HEK293T (cell line): ENCODE measurements around the gene LILRA5.

Experiments used
- BHLHE40 ChIP-seq: fragments of 450-650 bp; IDR thresholded peaks from 2 replicates; pipeline ENCODE4 v1.6.1; 2016; ENCODE audit warnings: mild to moderate bottlenecking, moderate library complexity, borderline replicate concordance
- ELF4 ChIP-seq: fragments of 450-650 bp; IDR thresholded peaks from 2 replicates; pipeline ENCODE4 v1.6.1; 2017; ENCODE audit warnings: antibody characterized with exemption
- FOXK2 ChIP-seq: fragments of 450-650 bp; IDR thresholded peaks from 2 replicates; pipeline ENCODE4 v1.6.1; 2016; ENCODE audit warnings: mild to moderate bottlenecking
- L3MBTL2 ChIP-seq: fragments of 450-650 bp; conservative IDR thresholded peaks from 2 replicates; pipeline ENCODE4 v1.6.1; 2016; ENCODE audit warnings: mild to moderate bottlenecking
- SP1 ChIP-seq: fragments of 450-650 bp; IDR thresholded peaks from 2 replicates; pipeline ENCODE4 v1.6.1; 2017
- SUZ12 ChIP-seq: fragments of 450-650 bp; IDR thresholded peaks from 2 replicates; pipeline ENCODE4 v1.6.1; 2016; ENCODE audit warnings: mild to moderate bottlenecking
- ZNF384 ChIP-seq: fragments of 450-650 bp; IDR thresholded peaks from 2 replicates; pipeline ENCODE4 v1.6.1; 2016
- TF ChIP-seq, protein P1 (sequence below): fragments of 450-650 bp; IDR thresholded peaks from 2 replicates; pipeline ENCODE4 v1.6.1; 2016

DNA sequence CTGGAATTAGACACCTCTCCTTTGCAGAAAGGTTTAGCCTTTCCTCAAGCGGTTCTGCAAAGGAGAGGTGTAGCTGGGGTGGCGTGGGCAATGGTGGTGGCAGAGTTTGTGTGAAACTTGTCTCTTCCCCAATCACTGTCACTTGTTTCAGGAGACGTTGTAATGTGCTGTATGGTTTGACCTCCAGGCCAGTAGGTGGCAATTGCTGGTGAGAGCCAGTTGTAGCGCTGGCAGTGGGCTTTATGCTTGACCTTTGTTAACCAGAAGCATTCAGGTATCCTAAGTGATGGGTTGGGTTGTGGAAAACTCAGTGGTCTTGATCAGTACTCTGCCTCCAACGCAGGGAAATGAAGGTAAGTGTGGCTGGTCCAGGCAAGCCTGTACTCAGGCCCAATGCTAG, 12.7 kb upstream of the LILRA5 start:
- TF ChIP-seq, protein P1, sequence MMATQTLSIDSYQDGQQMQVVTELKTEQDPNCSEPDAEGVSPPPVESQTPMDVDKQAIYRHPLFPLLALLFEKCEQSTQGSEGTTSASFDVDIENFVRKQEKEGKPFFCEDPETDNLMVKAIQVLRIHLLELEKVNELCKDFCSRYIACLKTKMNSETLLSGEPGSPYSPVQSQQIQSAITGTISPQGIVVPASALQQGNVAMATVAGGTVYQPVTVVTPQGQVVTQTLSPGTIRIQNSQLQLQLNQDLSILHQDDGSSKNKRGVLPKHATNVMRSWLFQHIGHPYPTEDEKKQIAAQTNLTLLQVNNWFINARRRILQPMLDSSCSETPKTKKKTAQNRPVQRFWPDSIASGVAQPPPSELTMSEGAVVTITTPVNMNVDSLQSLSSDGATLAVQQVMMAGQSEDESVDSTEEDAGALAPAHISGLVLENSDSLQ, result no peak
- TF ChIP-seq SP1 (no peak), BHLHE40 (no peak), SUZ12 (no peak), ELF4 (no peak), L3MBTL2 (no peak), FOXK2 (no peak), ZNF384 (no peak)
